NCI-H748 (cell line): ENCODE data around the gene LSM7.

Source experiments
- DNase-seq: peaks from one replicate; lab custom pipeline; 2025; ENCODE audit not compliant: unreplicated experiment; lab: John Stamatoyannopoulos, UW

Gene LSM7

DNA sequence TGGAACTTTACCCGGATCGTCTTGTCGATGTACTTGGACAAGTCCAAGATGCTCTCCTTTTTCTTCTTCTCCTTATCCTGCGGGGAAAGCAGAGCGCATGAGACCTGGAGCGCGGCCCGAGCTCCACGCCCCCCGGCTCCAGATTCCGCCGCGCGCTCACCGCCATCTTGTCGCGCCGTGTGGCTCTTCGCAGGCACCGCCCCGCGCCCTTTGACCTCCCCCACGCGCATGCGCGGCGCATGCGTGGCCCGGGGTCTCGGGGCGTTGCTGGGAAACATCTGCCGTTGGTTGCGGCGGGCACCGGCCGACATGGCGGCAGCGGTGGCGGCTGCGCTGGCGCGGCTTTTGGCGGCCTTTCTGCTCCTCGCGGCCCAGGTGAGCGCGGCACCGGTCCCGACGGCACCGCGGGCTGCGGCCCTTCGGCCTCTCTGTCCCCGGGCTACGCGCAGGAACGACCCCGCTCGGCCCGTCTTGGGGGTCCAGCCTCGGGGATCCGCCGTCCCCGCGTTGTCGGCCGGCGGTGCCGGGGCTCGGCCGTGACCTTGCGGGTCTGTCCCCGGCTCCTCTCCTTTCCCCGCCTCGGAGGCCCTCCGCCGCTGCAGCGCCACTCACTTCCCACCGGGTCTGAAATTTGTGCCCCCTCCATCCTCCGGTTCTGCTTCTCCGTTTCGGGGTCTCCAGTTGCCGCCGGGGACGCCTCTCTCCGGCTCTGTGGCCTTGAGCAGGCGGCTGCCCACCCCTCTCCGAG, at the start of gene LSM7, which contains the start of gene SPPL2B:
TSS of gene LSM7 (minus strand) at position 186 of the 748 bp plus-strand sequence. CDS start at position 166, 20 bp downstream.
TSS of gene SPPL2B (plus strand) at position 284 of the 748 bp plus-strand sequence. CDS start at position 310, 26 bp downstream.
- peak; percentile 86 for DNase-seq

DNA sequence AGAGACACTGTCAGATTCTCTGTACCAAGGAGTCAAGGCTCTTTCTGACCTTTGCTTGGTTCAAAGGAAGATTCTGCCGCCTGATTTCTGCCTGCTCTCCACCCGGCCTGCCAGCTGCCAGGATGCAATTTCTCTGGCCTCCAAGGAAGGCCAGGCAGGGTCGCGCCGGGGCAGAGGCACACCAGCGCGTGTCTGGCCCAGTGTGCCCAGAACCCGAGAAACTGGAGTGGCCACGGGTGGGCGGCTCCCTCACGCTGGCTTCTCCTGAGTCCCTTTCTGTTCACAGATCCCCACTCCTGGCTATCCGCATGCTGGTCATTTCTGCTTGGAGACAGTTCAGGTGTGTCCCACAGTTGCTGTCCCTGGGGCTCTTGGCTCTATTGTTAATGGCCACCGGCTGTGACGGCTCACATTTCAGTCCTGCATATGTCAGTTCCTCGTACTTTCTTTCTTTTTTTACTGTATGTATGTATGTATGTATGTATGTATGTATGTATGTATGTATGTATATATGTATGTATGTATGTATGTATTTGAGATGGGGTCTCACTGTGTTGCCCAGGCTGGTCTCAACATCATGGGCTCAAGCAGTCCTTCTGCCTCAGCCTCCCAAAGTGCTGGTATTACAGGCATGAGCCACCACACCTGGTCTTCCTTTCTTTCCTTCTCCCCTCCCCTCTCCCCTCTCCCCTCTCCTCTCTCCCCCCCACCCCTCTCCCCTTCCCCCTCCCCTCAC, 48.6 kb upstream of the LSM7 start:
- no peak for DNase-seq

DNA sequence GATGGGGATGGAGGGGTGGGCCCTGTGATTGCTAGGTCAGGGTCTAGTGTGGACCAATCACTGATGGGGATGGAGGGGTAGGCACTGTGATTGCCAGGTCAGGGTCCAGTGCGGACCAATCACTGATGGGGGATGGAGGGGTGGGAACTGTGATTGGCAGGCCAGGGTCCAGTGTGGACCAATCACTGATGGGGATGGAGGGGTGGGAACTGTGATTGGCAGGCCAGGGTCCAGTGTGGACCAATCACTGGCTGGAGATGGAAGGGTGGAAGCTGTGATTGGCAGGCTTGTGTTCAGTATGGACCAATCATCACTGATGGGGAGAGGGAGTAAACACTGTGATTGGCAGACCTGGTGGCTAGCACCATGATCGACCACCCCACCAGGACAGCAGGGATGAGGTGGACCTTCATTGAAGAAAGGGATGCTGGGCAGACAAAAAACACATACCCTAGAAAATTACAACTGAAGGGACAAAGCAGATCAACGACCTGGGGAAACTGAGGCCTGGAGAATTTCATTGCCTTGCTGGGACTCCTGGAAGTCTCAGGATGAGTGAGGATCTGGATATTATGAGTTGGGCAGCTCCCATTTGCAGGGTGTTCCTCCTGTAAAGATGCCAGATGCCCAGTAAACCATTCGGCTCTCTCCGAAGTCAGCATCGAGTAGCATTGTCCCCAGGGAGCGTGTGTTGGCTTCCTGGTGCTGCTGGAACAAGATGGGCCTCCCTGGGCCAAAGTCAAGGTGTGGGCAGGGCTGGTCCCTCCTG, 47.2 kb upstream of the LSM7 start:
- DNase-seq: no peak

DNA sequence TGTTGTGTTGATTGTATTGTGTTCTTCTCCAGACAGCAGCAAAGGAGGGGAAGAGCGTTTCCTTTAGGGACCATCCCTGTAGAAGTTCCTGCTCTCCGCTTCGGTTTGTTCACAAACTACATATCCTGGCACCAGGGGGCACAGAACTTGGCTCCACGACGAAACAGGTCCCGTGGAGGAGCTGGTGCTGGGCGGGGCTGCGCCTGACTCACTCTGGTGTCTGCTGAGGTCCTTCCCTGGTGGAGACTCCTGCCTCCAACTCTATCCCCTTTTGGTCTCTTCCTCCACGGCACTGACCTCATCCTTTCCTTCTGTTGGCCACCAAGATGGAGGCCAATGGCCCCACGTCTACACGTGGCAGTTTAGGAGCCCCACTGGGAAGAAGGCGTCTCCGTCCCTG, 46.4 kb upstream of the LSM7 start:
- no peak for DNase-seq

DNA sequence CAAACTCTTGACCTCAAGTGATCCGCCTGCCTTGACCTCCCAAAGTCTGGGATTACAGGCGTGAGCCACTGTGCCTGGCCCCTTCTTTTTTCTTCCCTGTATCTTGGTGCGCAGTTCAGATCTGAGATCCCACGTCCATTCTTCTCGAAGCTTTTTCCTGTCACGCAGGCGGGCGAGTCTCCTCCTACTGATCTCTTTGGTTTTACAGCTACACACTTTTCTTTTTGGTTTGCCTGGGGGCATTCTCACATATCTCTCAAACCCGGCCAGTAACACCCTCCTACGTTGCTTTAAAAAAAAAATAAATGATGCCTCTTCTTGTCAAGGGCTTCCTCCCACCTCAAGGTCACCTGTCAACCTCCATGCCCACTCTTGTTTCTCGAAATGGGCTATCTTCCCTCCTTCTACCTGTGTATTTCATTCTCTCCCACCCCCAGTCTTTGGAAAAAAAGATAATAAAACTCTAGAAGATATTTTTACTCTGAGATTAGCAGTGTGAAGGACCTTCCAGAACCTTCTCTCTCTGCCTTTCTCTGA, 43.8 kb upstream of the LSM7 start:
- no peak for DNase-seq

DNA sequence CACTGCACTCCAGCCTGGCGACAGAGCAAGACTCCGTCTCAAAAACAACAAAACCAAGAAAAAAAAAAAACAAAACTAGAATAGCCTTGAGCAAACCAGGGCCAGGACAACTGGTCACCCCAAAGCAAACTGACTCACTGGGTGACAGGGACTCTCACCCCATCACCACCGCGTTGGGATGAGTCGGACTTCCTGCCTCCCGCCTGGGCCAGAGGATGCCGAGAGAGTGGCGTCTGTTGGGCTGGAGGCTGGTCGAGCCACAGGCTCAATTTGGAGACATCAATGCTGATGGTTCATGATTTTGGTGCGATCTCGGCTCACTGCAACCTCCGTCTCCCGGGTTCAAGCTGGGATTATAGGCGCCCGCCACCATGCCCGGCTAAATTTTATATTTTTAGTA, 43.3 kb upstream of the LSM7 start:
- no peak for DNase-seq

DNA sequence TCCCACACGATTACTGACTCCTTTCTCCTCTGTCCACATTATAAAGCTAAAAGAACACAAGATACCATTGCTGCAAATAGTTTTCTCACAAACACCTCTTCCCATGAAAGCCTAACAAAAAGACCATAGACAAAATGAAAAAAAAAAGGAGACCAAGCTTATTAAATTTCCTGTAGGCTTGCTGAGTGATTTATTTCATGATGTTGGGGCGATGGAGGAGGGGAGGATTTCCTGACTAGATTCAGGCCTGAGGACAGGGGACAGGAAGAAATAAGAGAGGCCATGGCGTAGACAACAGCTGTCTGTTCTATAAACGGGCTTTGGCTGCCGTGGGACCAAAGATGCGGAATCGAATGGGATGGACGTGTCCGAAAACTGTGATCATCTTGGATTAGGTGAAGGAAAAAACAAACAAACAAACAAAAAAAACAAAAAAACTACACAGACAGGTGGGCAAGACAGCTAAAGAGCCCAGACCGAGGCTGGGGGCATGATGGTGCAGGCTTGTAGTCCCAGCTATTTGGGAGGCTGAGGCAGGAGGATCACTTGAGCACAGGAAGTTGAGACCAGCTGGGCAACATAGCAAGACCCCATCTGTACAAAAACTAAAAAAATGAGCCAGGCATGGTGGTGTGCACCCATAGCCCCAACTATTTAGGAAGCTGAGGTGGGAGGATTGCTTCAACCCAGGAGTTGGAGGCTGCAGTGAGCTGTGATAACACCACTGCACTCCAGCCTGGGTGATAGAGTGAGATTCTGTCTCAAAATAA, 37.0 kb upstream of the LSM7 start:
- DNase-seq: no peak

DNA sequence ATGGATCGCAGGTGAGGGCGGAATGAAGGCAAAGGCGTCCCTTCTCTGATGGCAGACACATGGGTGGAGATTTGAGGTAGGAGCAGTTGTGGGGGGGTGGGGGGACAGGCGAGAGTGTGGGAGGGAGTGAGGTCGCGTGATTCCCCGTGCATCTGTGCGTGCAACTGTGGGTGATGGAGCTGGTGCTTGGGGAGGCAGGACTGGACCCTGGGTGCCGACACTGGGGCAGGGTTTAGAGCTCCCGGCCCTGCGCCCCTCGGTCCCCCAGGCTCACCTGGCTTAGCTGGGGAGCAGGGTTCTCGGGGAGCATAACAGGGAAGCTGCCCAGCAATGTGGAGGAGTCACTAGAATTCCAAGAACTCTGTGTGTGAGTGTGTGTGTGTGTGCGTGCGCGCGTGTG, 35.0 kb upstream of the LSM7 start:
- no peak for DNase-seq

DNA sequence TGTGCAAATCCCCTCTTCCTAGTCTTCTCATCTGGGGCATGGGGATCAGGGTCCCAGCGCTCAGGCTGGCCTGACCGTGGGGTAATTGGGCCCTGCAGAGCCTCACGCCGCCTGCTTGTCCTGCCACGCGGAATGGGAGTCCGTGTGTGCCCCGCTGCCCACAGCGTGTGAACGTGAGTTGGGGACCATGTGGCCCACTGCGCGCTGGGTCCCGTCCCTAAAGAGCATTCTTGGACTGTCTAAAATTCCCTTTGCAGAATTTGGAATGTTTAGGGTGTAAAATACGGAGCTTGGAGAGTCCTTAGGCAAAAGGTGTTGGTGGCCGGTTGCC, 34.5 kb upstream of the LSM7 start:
- DNase-seq: no peak

DNA sequence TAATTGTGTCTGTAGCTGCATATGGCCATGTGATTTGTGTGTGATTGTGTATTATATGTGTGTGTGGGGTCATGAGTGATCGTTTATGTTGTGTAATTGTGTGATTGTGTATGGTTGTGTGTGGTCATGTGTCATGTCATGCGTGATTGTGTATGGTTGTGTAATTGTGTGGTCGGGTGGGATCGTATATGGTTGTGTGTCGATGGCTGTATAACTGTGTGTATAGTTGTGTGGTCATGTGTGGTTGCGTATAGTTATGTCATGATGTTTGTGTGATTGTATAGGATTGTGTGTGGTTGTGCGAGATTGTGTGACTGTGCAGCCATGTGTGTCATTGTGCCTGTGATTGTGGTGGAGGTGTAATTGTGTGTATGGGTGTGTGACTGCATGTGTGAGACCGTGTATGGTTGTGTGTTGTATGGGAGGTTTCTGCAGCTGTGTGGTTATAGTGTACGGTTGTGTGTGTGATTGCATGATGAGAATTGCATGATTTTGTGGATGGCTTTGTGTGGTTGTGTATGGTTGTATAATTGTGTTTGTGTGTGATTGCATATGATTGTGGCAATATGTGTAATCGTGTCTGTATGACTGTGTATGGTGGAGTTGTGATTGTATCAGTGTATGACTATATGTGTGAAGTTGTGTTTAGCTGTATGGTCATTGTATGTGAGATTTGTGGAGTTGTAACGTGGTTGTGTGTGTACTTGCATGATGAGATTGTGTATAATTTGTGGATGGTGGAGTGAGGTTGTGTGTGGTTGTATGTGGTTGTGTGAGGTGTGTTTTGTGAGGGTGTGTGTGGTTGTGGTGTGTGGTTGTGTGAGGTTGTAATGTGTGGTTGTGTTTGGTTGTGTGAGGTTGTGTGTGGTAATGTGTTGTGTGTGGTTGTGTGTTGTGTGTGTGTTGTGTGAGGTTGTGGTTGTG, 33.9 kb upstream of the LSM7 start:
- no peak for DNase-seq

DNA sequence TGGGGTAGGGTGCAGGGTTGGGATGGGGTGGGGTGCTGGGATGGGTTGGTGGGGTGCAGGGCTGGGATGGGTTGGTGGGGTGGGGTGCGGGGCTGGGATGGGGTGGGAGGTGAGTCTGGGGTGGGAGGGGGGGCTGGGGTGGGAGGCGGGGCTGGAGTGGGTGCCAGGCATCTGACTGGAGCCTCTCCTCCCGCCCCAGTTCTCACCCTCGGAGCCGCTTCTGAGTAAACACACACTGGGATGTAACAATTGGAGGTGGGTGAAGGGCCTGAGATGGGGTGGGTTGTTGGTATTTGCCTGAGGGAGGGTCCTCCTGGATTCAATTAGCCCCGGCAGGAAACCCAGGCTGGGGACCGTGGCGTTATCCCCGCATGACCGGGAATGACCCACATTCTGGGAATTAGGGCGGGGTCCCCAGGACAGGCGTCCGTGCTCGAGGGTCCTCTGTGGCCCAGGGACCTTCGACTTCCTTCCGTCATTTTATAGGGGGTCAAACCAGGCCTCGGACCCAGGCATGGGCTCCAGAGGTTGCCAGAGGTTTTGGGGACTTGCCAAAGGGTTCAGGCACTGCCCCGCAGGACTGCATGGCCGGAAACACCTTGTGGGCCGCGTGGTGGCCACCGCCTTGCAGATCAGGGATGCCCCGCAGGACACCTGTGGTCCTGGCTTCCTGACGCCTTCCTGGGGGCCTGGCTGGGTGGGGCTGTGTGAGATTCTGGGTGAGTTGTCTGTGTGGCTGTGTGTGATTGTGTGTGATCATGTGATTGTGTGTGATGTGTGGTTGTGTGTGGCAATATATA, 33.1 kb upstream of the LSM7 start:
- DNase-seq: no peak

DNA sequence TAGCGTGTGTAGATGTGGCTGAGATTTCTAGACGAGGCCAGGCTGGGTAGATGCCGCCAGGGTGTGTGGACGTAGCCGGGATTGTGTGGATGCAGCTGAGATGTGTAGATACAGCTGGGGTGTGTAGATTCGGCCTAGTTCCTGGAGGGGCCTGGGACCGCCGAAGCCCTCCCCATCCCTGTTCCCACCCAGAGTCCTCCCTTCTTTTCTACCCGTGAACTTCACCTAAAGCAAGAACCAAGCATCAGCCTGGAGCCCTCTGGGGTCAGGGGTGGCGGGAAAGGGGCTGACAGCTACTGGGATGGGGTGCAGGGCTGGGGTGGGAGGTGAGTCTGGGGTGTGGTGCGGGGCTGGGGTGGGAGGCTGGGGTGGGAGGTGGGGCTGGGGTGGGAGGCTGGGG, 32.4 kb upstream of the LSM7 start:
- no peak for DNase-seq

DNA sequence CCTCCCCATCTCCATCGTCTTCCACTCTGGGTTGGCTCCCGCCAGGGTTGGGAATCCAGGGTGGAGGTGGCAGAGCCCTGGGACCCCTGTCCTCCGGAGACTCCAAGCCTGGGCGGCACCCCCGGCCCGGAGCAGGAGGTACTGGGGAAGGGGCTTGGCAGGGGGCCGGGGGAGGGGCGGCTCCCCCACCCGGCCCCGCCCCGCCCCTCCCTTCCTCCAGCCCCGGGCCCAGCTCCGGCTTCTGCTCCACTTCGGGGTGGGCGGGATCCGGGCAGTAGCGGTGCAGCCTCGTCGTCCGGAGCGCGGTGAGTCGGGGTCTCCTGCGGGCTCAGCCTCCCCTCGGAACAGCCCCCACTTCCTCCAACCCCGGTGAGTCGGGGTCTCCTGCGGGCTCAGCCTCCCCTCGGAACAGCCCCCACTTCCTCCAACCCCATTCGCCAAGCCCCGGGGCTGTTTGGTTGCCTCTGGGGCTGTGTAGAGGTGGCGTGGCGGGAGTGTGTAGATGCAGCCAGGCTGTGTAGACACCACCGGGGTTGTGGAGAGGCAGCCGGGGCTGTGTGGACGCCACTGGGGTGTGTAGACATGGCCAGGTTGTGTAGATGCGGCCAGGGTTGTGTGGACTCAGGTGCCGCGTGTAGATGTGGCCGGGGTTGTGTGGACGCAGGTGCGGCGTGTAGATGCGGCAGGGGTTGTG, 31.8 kb upstream of the LSM7 start, which contains the start of gene TMPRSS9:
TSS of gene TMPRSS9 (plus strand) at position 274 of the 694 bp plus-strand sequence. CDS start 29,521 bp downstream, outside the sequence.
- DNase-seq: no peak

DNA sequence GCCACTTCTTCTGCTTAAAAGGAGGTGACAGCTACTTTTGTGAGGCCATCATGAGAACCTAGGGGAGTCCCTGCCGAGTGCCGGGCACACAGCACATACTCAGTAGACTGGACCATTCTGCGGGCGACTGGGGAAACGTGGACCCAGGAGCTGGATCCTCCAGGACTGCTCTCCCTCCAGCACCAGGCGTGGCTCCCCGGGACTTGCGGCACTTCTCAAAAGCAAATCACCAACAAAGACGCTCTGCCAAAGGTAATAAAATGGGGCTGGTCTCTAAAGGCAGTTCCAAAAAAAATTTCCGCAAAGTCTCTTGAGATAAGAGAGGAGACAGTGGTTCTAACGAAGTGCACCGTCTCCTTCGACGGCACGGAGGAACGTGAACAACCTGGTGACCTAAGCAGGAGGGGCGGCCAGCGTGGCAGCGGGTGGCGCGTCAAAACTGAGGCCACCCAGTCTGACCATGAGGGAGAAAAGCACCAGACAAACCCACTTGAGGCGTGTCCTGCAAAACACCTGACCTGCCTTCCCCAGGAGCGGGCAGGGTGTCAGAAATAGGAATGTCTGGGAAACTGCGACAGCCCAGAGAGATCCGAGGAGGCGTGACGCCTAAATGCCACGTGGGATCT, 30.3 kb upstream of the LSM7 start:
- no peak for DNase-seq

DNA sequence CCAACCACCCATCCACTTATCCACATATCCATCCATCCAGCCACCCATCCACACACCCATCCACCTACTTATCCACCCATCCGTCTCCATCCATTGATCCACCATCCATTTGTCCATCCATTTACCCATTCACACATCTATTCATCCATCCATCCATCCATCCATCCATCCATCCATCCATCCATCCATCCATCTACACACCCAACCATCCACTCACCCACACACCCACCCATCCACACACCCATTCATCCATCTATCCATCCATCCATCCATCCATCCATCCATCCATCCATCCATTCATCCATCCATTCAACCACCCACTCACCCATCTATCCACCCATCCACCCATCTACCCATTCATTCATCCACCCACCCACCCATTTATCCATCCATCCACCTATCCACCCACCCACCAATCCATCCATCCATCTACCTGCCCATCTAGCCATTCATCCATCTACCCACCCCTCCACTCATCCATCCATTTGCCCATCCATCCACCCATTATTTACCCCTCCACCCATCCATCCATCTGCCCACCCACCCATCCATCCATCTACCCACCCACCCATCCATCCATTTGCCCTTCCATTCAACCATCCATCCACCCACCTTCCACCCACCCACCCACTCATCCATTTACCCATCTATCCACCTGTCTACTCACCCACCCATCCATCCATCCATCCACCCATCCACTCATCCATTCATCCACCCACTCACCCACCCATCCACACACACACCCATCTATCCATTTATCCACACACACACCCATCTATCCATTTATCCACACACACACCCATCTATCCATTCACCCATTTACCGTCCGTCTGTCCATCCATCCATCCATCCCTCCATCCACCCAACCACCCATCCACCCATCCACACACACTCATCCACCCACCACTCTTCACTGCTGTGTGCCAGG, 29.2 kb upstream of the LSM7 start:
- DNase-seq: no peak

DNA sequence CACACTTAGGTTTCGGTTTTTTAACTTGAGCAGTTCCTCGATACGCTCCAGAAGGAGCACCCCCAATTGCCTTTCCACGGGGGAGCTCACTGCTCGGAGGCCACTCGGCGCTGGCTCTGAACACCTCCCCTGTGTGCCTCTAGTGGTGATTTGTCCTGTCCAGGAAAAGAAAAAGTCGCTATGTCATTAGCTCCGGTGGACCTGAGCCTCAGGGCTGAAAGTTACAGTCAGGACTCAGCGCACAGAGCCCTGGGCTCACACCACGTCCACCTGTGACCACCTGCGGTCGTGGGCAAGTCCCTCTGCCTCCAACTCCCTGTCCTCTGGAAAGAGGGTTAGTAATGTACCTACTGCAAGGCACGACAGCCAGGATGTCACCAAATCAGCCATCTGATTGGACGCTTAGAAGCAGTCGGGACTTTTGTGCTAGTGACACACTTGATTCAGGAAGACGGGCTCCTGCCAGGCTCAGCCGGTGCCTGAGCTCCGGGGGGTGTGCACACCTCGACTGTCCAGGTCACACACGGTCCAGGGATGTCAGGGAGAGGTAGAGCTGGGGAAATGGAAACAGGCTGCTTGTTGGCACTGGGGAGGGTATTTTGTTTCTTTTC, 27.8 kb upstream of the LSM7 start:
- DNase-seq: no peak
